Neuronal stem cell (in vitro differentiated cells): ENCODE measurements around the gene EDEM1.
"Not testable (repeated sequence)": the region's sequence is repeated elsewhere in the genome, so short reads cannot be mapped to it uniquely, and the experiment has no call there.

Source experiments
- DNase-seq: peaks from one replicate; pipeline ENCODE4 v3.0.0-alpha.2; 2013; ENCODE audit warnings: low spot score
- H2AFZ ChIP-seq: one replicate; pipeline ENCODE4 v1.6.1; 2013; ENCODE audit warnings: mild to moderate bottlenecking, low read length, inconsistent platforms
- H2AK5ac ChIP-seq: 2 replicates; pipeline ENCODE4 v1.6.1; 2013; ENCODE audit warnings: low read depth, mild to moderate bottlenecking, inconsistent platforms, low read length, moderate library complexity, mixed read lengths
- H2BK120ac ChIP-seq: 2 replicates; pipeline ENCODE4 v1.6.1; 2013; ENCODE audit warnings: low read depth, mild to moderate bottlenecking, inconsistent platforms, low read length, moderate library complexity, mixed read lengths
- H2BK12ac ChIP-seq: one replicate; pipeline ENCODE4 v1.6.1; 2013; ENCODE audit warnings: low read length, inconsistent platforms
- H2BK15ac ChIP-seq: 2 replicates; pipeline ENCODE4 v1.6.1; 2013; ENCODE audit warnings: mild to moderate bottlenecking, low read length, inconsistent platforms, mixed read lengths
- H2BK5ac ChIP-seq: one replicate; pipeline ENCODE4 v1.6.1; 2013; ENCODE audit warnings: inconsistent platforms, mild to moderate bottlenecking, low read length, moderate library complexity
- H3K14ac ChIP-seq: one replicate; pipeline ENCODE4 v1.6.1; 2013; ENCODE audit warnings: low read length, inconsistent platforms
- H3K18ac ChIP-seq: 2 replicates; pipeline ENCODE4 v1.6.1; 2013; ENCODE audit warnings: low read length, inconsistent platforms
- H3K23ac ChIP-seq: 2 replicates; pipeline ENCODE4 v1.6.1; 2013; ENCODE audit warnings: low read depth, mild to moderate bottlenecking, mixed read lengths, low read length, inconsistent platforms; ENCODE audit not compliant: poor library complexity
- H3K27ac ChIP-seq: replicated peaks from 3 replicates; pipeline ENCODE4 v1.5.1; 2013; ENCODE audit warnings: low read length, inconsistent platforms
- H3K27me3 ChIP-seq, 3 experiments: 2 replicates each; pipeline ENCODE4 v1.6.1; 2013; ENCODE audit warnings: low read length in 3 of 3, mild to moderate bottlenecking in 2 of 3, inconsistent platforms in 1 of 3, low read depth in 1 of 3, mixed read lengths in 1 of 3, moderate library complexity in 1 of 3; ENCODE audit not compliant: control insufficient read depth in 3 of 3, insufficient read depth in 3 of 3
- H3K36me3 ChIP-seq, 2 donors: replicated peaks in 1 of 2; 2 replicates each; pipeline ENCODE4 v1.6.1; 2013; ENCODE audit warnings: low read length in 2 of 2; ENCODE audit not compliant: control insufficient read depth in 2 of 2, insufficient read depth in 2 of 2
- H3K4ac ChIP-seq: 2 replicates; pipeline ENCODE4 v1.6.1; 2013; ENCODE audit warnings: inconsistent platforms, mild to moderate bottlenecking, low read length, moderate library complexity
- H3K4me1 ChIP-seq, 2 donors: 1 replicate in 1 of 2; 2 replicates in 1 of 2; pipeline ENCODE4 v1.6.1; 2013; ENCODE audit warnings: low read length in 2 of 2, low read depth in 1 of 2; ENCODE audit not compliant: control insufficient read depth in 2 of 2, insufficient read depth in 1 of 2
- H3K4me2 ChIP-seq: one replicate; pipeline ENCODE4 v1.6.1; 2013; ENCODE audit warnings: mild to moderate bottlenecking, low read length, inconsistent platforms; ENCODE audit not compliant: insufficient read depth, poor library complexity, severe bottlenecking
- H3K4me3 ChIP-seq, 2 donors: 2 replicates each; pipeline ENCODE4 v1.5.1; 2013; ENCODE audit warnings: low read length in 2 of 2, mild to moderate bottlenecking in 2 of 2, inconsistent platforms in 1 of 2, moderate library complexity in 1 of 2
- H3K79me1 ChIP-seq: one replicate; pipeline ENCODE4 v1.6.1; 2013; ENCODE audit warnings: low read depth, mild to moderate bottlenecking, inconsistent platforms, low read length, moderate library complexity
- H3K9ac ChIP-seq: one replicate; pipeline ENCODE4 v1.6.1; 2013; ENCODE audit warnings: mild to moderate bottlenecking, low read depth, low read length, inconsistent platforms; ENCODE audit not compliant: poor library complexity
- H3K9me3 ChIP-seq, 2 donors: replicated peaks in 1 of 2; 2 replicates each; pipeline versions ENCODE3 to v1.6.1; 2013; ENCODE audit warnings: low read length in 2 of 2, mild to moderate bottlenecking in 2 of 2, inconsistent platforms in 1 of 2, low read depth in 1 of 2, mixed read lengths in 1 of 2, moderate library complexity in 1 of 2; ENCODE audit not compliant: control insufficient read depth in 2 of 2, insufficient read depth in 1 of 2
- H4K8ac ChIP-seq: one replicate; pipeline ENCODE4 v1.6.1; 2013; ENCODE audit warnings: low read depth, mild to moderate bottlenecking, inconsistent platforms, low read length, moderate library complexity
- H4K91ac ChIP-seq: one replicate; pipeline ENCODE4 v1.6.1; 2013; ENCODE audit warnings: low read length, low read depth, mild to moderate bottlenecking, inconsistent platforms; ENCODE audit not compliant: poor library complexity
- WGBS, 2 donors: extraction: QIAGEN DNeasy Blood & Tissue Kit; methylation state at CpG; one replicate each; pipeline ENCODE4 v1.1.7; 2013; ENCODE audit warnings: missing lambda C conversion rate in 2 of 2, mixed read lengths in 1 of 2; ENCODE audit not compliant: insufficient read length in 2 of 2, insufficient replicate concordance in 1 of 2; ENCODE audit errors: extremely low coverage in 2 of 2; 5-methylcytosine and 5-hydroxymethylcytosine counted together

EDEM1 gene

GRCh38 chr3:5239602-5240001 lies 52.1 kb downstream of the EDEM1 start:
- Histone ChIP-seq H3K4ac (no peak overlapping the region), H3K27me3 (no peaks in the 10 kb centered on the region), H3K23ac (no peak overlapping the region), H3K36me3 (no peaks in the 10 kb centered on the region), H2BK15ac (no peak overlapping the region), H3K4me2 (no peak overlapping the region), H3K4me3 (no peak overlapping the region), H3K79me1 (no peaks in the 10 kb centered on the region), H3K27ac (no peak overlapping the region), H2BK5ac (no peak overlapping the region), H3K9ac (no peak overlapping the region), H3K4me1 (no peaks in the 10 kb centered on the region), H4K8ac (no peak overlapping the region), H3K18ac (no peak overlapping the region), H3K9me3 (no peaks in the 10 kb centered on the region), H2AFZ (no peak overlapping the region), H4K91ac (no peak overlapping the region), H2BK12ac (no peak overlapping the region), H2BK120ac (no peak overlapping the region), H3K14ac (no peak overlapping the region), H2AK5ac (no peak overlapping the region)
- DNase-seq = no peak
- no CpG with 5 or more reads among the region's 4 CpGs for WGBS, 2 donors

GRCh38 chr3:5240740-5241139 lies 53.2 kb downstream of the EDEM1 start:
- H3K4me1 ChIP-seq = no peaks in the 10 kb centered on the region
- DNase-seq = no peak
- no peak overlapping the region for H4K8ac ChIP-seq
- no peak overlapping the region for H2BK5ac ChIP-seq
- no peak overlapping the region for H3K14ac ChIP-seq
- no peak overlapping the region for H4K91ac ChIP-seq
- no peak overlapping the region for H3K23ac ChIP-seq
- no peak overlapping the region for H3K4ac ChIP-seq
- WGBS, 2 donors = no CpG with 5 or more reads among the region's 1 CpG
- no peaks in the 10 kb centered on the region for H3K36me3 ChIP-seq
- H2AFZ ChIP-seq = no peak overlapping the region
- H3K18ac ChIP-seq = no peak overlapping the region
- H3K9me3 ChIP-seq = no peaks in the 10 kb centered on the region
- H3K79me1 ChIP-seq = no peaks in the 10 kb centered on the region
- H2BK15ac ChIP-seq = no peak overlapping the region
- no peak overlapping the region for H3K27ac ChIP-seq
- H3K4me3 ChIP-seq = no peak overlapping the region
- no peak overlapping the region for H3K4me2 ChIP-seq
- no peak overlapping the region for H2BK12ac ChIP-seq
- no peak overlapping the region for H2AK5ac ChIP-seq
- H3K9ac ChIP-seq = no peak overlapping the region
- H2BK120ac ChIP-seq = no peak overlapping the region
- no peaks in the 10 kb centered on the region for H3K27me3 ChIP-seq

- not testable (repeated sequence) for H2AK5ac ChIP-seq, H3K4me2 ChIP-seq, H2BK5ac ChIP-seq, H2BK15ac ChIP-seq, H3K4me1 ChIP-seq, H3K4ac ChIP-seq, H3K27me3 ChIP-seq, H2BK12ac ChIP-seq, H4K8ac ChIP-seq, H2AFZ ChIP-seq, H3K14ac ChIP-seq, H4K91ac ChIP-seq, H3K36me3 ChIP-seq, DNase-seq, H3K4me3 ChIP-seq, H3K18ac ChIP-seq, H3K9ac ChIP-seq, H3K9me3 ChIP-seq, H2BK120ac ChIP-seq, H3K27ac ChIP-seq, H3K23ac ChIP-seq, H3K79me1 ChIP-seq
- WGBS, 2 donors = no CpG with 5 or more reads among the region's 23 CpGs
Measured at GRCh38 chr3:5242785-5243184, 55.3 kb downstream of the EDEM1 start.

GRCh38 chr3:5245927-5246326 lies 58.4 kb downstream of the EDEM1 start:
- H3K79me1 ChIP-seq = no peaks in the 10 kb centered on the region
- H3K18ac ChIP-seq = no peak overlapping the region
- H2BK5ac ChIP-seq = no peak overlapping the region
- H3K4me2 ChIP-seq = no peak overlapping the region
- no peaks in the 10 kb centered on the region for H3K4me1 ChIP-seq
- H2BK12ac ChIP-seq = no peak overlapping the region
- DNase-seq = no peak
- H2AFZ ChIP-seq = no peak overlapping the region
- no peak overlapping the region for H3K23ac ChIP-seq
- H3K9me3 ChIP-seq = no peaks in the 10 kb centered on the region
- no peak overlapping the region for H4K91ac ChIP-seq
- H2AK5ac ChIP-seq = no peak overlapping the region
- H3K4ac ChIP-seq = no peak overlapping the region
- no peaks in the 10 kb centered on the region for H3K36me3 ChIP-seq
- H3K27me3 ChIP-seq = no peaks in the 10 kb centered on the region
- no peak overlapping the region for H2BK120ac ChIP-seq
- no peak overlapping the region for H2BK15ac ChIP-seq
- no peak overlapping the region for H3K9ac ChIP-seq
- no peak overlapping the region for H3K14ac ChIP-seq
- no peak overlapping the region for H3K4me3 ChIP-seq
- H4K8ac ChIP-seq = no peak overlapping the region
- H3K27ac ChIP-seq = no peak overlapping the region
